NCI-H1436 treated with DMSO at 0.1 percent for 48 hours (cell line): ENCODE results near the gene SPATA32.

Source experiments
- DNase-seq: peaks from one replicate; lab custom pipeline; 2025; lab: John Stamatoyannopoulos, UW

Gene SPATA32

DNA sequence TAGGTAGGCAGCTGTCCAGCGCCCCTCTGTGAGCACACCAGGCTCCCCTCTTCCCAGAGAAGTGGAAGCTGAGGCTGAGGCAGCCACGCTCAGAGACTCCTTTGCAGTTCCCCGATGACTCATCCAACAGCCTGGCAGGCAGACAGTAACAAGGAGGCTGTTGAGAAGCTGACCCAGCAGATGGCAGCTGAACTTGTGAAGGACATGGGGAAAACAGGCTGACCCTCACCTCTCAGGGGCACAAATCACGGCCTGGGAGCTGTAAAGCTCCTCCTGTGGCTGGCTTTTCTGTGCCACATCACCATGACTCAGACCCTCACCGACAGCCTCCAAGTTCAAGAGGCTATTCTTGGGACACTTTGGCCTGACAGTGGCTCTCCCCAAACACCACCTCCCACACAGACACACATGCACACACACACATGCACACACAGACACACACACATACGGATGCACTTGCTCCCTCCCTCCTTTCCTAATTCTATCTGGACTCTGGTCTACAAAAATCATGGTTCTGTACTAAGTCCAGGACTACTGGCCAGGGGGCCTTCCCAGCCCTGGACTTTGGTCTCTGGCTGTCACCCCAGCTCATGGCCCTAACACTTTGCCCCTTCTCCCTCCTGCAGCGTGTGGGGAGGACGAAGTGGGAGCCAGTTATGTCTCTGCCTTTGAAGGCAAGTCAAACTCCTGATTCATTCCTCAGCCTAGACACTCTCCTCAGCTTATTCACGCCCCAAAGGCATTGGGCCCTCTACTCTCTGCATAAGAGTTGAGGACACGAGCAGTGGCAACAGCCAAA is 31.7 kb upstream of the SPATA32 start:
- no peak for DNase-seq

DNA sequence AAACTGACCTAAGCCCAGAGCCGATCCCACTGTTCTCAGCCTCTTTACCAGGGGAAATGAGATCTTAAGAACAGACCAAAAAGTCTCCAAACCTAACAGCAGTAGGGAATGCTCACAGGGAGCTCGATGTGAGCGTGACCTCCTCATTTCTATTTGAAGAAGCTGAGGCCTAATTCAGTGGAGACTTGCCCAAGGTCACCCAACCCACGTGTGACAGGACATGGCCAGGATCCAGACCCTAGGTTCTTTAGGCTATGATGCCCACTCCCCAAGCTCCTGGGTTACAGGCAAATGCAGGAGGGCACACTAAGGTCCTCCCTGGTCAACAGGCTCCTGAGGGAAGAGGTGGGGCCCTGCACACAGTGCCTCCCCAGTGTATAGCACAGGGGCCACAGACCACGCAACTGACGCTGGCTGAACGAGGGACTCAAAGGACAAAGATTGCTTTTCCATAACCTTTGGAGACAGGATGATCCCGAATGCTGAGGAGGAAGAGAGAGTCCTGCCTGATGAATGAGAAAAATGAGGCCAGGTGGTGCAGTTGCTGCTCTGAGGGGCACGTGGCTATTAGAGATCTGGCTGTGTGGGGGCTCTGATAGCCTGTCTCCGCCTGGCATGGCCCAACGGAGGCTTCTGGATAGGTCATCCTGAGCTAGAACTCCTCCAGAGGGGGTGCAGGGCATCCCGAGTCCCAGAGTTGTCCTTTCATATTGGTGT is 31.0 kb upstream of the SPATA32 start:
- DNase-seq, result no peak

DNA sequence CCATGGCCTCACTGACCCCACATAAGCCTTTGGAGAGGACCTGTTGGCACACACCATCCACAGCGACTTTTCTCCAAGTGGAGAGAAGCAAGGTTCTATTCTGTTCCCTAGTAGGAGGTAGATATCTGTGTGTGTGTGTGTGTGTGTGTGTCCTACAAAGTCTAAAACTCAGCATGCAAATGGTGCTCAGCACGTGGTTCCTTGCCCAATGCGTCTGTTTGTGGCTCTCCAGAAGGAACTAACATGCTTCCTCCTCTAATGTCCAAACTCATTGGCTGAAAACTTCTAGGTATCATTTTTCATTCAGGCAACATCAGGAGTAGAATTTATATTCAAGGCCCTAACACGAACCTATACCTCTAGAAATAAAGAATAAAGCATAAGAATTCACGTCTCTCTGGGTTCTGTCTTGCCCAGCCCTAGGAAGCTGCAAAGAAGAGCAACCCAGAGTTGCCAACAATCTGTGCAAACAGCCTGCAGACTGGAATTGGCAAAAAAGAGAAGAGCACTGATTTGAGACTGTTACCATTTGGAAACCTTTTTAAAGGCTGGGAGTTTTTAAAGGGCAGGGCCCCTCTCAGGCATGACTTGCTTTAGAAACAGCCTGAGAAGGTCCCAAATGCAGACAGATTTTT is 29.4 kb upstream of the SPATA32 start:
- no peak for DNase-seq

DNA sequence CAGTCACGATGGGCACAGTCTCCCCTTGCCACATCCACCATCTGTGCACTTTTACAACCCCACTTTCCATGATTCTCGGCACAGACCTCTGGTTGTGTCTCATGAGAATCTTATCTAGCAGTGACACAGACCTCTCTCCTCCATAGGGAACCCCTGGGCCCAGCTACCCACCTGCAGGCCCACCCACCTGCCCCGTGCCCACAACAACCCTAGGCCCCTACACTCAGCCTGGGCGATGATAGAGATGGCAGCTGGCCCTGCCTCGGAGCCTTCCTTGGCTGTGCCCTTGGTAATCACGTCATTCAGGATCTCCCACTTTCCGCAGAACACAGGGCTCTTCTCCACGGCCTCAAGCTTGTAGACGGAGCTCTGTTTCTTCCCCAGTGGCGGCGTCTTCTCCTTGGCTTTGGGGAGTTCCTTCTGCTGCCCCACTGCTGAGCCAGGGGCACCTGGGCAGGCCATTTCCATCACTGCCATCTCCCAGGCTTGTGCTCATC is 28.4 kb upstream of the SPATA32 start:
- DNase-seq, result no peak

DNA sequence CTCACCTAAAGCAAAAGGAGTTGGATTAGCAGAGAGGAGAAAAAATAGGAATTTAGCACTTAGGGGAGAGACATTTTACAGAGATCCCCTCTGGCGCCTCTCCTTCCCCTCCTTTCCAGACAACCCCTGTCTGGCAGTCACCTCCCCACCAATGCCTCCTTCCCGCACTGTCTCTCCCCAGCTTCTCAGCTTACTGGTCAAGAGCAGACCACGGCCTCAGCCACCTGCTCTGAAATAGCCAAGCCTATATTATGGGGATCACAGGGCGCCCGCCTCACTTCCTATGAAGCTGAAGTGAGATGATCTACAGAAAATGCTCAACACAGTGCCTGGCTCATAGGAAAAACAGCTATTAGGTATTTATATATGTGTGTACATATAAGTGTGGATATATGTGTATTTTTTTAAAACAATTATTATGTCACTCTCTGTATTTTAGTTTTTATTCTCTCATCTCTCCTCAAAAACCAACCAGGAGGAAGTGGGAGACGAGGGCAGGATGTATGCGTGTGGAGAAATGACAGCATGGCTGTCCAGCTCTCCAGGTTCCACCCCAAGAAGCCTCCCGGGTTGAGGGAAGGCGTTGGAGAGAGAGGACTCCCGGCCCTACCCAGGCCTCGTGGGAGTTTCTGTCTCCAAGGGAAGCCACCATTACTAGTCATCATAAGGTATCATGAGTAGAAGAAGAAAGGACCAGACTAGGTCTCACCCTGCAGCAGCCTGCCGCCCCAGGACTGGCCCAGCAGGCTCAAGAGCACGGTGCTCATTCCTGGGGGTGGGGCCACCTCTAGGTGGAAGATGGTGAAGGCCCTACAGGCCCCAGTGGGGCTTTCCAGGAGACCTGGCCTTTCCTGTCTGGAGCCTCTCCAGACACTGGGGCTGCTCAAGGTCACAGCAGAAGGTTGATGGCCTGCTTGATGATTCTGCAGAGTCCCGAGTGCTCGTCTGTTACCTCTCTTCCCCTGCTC is 27.7 kb upstream of the SPATA32 start:
- no peak for DNase-seq

DNA sequence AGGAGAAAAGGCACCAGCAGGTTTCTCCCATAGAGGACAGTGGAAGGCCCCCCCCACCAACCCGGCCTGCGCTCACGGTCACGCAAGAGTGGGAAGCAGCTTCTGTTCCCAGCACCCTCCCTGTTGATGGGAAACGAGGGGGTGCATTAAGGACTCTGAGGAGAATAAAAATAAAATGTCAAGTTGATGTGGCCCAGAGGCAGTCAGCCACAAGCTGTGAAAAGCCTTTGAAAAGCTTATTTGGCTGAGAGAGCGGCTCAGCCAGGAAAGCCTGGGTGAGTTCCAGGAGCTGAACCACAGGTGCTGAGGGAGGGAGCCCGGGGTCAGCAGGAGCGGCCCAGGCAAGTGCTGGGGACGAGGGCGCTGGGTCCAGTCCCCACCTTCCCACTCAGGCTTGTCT is 26.9 kb upstream of the SPATA32 start:
- DNase-seq, result no peak

DNA sequence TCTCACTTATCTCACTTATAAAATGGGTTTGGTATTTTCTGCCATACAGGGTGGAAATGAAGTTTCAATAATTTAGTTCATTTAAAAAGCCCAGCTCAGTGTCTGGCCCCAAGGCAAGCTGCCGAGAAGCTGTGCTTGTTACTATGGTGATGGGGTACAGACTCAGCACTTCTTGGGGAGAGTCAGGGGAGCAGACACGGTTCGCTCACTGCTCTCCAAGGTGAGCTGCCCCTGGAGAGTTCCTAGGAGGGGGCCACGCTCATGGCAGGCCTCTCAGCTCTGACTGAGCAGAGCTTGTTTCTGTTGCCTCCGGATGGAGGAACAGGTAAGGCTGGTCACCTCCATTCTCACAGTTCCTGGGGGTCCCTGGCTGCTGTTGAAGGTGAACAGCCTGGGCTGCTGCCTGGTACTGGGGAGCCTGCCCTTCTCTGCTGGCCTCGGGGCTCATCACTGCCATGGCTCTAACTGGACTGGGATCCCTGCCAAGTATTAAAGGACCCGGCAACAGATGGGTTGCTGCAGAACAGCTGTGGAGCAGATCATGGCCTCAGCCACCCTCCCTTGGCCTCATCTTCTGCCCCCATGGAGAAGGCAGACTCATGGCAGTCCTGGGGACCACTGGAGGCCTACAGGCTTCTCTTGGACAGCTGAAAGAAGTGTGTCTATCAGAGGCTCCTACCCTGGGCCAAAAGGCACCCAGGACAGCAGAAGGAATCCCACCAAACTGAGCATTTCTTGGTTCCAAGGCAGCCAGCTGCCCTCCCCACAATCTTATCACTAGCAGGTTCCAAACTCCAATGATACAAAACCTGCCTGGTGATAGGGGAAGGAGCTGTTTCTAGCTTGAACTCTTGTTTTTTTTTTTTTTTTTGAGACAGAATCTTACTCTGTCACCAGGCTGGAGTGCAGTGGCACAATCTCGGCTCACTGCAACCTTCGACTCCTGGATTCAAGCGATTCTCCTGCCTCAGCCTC is 25.9 kb upstream of the SPATA32 start:
- DNase-seq, result no peak

DNA sequence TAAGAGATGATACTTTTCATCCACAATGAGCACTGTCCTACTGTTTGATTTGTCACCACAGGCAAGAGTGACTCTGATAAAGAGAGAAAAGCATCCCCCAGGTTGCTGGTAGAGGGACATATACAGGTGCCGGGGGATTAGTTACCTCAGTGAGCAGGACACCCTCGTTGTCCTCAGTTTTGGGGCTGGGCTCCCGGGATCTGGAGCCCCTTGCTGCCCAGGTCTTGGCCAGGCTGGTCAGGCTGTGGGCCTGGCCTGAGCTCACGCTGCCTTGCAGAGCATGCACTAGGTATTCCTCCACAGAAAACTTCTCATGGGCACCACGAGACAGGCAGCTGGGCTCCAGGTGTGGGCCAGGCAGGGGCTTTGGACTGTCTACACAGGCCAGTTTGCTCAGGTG is 24.4 kb upstream of the SPATA32 start:
- DNase-seq, result no peak

DNA sequence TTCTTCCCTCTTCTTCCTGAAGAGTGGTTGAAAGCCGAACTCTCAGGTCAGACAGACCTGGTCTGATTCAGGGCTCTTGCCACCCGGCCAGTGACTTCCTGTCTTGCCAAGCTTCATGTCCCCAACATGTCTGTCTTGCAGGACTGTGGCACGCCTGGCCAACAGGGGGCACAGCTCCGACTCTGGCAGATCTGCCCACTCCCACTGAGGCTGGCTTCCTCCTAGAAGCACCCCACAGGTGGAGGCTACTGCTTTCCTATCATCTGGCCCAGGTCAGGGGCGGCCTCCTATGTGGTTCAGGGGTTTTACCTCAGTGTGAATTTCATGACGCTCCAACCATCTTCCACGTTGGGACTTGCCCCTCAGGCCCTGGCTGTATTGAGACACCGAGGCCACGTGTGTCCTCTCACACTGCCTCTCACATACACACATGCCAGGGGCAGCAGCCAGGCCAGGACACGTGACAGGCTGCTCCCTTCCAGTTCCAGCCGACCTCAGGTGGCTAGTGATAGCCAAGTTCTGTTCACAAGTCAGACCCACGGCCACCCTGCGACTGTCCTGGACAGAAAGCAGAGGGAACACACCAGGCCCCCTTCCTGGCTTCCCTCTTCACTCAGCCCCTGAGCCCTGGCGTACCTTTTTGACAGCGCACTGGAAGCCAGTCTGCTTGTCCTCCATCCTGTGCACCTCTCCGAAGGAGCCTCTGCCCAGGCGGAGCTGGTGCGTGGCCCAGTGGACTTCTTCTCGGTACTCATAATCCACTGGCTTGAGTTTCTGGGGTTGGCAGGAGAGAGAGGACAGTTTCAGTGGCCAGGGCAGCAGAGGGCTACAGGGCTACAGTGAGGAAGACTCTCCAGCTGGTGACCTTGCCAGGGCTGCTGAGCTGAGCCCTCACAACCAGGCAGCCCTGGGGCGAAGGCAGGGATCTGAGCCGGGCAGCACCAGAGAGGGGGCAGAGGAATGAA is 22.6 kb upstream of the SPATA32 start:
- no peak for DNase-seq

DNA sequence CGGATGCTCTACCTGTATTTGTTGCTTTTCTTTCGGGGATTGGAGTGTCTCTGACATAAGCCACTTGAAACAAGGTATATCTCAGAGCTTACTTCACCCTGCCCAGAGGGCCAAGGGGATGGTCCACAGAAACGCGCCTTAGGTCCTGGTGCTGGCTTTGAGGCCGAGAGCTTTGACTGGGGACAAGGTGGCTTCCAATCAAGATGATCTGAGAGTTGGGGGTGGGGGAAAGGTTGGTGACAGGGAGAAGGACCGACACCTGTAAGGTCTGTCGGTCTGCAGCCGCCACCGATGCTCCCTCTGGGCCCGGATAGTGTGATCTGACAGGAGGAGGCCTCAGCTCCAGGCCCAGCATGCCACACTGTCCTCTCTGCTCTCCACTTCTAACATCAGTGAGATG is 21.8 kb upstream of the SPATA32 start:
- no peak for DNase-seq

DNA sequence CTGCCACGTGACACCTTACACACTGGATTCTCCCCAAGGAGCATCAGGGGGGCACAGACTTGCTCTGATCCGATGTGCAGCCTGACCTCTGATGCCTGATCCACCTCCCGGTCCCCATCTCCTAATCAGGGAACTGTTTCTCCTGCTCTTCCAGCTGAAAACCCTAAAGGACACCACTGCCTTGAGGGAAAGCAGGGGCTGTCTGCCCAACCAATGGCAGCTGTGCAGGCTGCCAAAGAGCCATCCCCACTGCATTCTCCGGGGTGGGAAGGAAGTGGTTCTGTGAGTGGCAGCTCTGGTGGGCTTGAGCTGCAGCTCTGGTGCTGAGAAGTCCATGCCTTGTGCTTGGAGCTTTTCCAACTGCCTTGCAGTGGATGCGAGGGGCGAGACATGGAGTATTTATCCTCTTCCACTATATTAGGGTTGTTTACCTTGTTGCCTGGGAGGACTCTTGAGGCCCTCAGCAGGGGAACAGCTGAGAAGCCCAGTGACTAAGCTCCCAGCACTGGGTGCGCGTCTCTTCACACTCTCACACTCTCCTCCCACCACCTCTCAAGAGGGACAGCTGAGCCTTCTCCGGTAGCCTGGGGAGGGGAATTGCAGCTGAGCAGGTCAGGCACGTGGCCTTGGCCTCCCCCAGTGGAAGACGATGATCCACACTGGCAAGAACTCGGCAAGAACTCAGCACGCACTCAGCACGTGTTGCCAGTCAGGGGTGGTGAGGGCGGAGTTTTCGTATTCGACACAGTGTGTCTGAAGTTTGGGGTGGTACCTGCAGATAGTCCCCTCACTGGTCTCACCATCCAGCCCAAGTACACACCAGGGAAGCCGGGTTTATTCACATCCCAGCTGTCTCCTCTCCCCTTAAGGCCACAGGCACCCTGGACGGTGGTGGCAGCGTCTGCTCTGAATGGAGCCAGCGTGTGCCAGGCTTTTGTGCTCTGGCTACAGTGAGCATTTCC is 21.1 kb upstream of the SPATA32 start:
- DNase-seq, result no peak

DNA sequence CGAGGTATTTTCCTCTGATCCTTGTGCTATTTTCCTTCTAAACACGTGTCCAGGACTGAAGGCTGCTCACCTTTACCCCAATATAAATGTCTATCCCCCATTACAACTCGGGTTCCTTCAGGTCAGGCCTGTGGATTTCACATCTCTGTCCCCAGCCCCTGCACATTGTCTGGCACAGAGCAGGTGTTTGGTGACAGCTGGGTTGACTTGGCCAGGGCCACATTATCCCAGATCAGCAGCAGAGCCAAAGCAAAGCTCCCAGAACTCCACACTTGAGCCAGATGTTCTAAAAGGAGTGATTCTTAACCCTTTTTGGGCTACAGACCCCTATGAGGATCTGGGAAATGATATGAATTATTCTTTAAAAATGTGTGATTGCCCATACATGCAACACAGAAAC is 18.0 kb upstream of the SPATA32 start:
- DNase-seq, result no peak

DNA sequence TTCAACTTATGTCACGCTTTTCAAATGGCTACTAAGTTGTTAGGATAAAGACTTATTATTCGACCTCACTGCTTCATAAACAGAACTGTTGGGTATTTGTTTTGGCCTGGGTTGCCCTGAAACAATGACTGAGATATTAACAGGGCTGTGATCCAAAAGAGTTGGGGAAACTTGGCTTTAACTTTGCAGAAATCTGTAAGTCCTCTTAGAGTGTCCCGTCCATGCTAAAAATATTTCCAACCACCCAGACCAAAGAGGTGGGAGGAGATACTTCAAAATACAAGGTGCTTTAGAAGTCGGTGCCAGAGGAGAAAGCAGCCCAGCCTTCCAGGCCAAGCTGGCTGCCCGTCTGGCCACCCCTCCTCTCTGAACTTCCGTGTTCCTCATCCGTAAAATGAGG is 16.1 kb upstream of the SPATA32 start:
- no peak for DNase-seq

DNA sequence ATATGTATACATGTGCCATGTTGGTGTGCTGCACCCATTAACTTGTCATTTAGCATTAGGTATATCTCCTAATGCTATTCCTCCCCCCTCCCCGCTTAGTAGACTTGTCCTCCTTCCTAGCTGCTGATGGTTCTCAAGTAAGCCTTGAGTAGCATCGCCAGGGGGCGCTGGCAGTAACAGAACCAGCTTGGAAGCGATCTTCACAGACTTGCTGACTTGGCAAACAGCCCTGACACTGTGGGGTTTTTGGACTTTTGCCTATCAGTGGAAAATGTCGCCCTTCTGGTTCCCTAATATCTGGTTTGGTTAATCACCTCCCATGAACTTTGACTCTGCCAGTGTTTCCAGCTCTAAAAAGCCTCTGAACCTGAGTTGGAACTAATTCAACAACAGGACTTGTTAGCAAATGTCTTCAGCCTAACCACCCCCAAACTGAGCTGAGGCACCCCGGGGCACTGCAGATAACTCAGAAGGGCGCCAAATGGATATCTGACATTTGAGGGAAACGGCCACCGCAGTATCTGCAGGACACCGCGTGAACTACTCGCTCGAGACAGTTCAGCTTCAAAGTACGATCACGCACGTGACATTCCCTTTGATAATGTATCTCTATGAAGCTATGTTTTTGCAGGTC is 15.4 kb upstream of the SPATA32 start:
- DNase-seq, result peak; percentile 86

DNA sequence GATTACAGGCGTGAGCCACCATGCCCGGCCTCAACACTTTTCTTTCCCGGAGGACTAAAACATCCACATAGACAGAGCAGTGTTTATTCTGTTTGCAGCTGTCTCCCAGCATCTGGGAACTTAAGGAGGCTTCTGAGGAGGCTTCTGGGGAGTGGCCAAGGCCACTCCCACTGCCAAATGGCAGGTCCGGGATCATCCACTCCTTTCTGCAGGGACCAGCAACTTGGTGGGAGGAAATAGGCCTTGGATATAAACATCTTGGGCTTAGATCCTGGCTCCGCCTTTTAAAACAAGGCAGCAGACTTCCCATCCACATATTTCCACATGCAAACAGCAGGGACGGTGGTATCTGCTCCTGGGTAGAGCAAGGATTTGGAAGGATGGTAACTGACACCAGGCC is 14.1 kb upstream of the SPATA32 start:
- no peak for DNase-seq

DNA sequence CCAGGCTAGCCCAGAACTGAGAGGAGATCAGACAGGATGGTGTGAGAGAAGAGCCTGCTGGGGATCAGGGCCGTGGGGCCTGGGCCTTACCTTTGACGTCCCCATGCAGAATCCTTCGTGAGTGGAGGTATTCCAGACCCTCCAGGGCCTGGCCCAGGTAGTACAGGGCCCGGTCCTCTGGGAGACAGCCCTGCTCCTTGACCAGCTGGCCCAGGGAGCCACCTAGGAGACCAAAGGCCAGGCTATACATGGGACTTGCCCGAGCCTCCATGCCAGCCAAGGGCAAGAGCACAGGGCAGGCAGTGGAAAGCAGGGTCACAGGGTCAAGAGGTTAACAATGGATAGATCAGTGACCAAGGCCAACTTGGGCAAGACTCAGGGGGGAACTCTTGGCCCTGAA is 12.1 kb upstream of the SPATA32 start:
- DNase-seq, result no peak

DNA sequence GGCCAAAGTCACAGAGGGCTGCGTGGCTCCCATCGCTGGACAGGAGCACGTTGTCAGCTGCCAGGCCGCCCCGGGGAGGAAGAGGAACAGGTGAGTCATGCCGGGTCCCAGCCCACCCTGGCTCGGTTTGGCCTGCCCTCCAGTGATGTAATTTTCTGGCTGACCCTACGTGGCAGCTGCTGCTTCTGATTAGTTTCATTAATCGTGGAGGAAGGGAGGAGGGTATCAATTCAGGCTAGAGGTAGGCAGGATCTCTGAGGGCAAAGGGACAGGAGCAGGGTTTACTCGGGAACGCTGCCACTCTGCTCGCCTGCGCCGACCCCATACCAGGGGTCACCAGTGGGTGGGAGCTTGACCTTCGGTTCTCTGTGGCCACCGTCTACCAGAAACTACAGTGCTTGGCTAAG is 11.7 kb upstream of the SPATA32 start:
- no peak for DNase-seq

DNA sequence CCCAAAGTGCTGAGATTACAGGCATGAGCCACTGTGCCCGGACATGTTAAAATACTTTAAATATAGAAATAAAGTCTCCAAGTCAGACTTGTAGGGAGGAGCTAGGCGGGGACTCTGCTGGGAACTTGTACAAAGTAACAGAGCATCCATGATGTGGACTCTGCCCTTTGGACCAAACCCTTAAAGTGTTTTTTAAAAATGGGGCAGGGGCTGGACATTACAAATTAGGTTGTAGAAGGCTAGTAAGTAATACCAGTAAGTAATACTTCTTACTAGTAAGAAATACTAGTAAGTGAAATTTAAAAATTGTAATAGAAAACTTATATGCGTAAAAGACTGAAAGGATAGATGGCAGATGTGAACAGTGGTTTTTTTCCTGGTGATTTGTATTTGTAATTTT is 9.7 kb upstream of the SPATA32 start:
- DNase-seq, result no peak
